ENCODE measurements around the gene PSMC1.

DNA sequence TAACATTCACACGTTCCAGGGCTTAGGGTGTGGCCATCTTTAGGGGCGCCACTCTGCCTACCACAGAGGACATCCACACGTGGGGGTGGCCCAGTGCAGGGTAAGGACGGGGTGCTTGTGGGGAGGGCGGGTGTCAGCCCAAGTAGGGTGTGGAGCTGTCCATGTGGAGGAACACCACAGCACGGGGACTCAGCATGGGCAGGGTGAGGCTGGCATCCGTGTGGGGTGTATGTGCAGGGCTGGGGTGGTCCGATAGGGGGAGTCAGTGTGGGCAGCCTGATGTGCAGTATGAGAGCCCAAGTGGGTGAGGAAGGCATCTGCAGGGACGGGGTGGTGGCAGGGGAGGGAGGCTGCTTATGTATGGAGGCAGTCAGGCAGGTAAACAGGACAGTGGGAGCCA is 17.7 kb downstream of the PSMC1 start:
- no peak for TF ChIP-seq EZH2 (IDR thresholded peaks at IDR 0.05; ENCODE audit: insufficient read depth, poor library complexity, severe bottlenecking)
- no peak for TF ChIP-seq EZH2phosphoT487 (IDR thresholded peaks at IDR 0.05; ENCODE audit: insufficient read depth, low read depth)

Measured in GM23248 (cell line).